GM04504 (cell line): ENCODE measurements around the gene FAM168A.
"Not testable (repeated sequence)": the region's sequence is repeated elsewhere in the genome, so short reads cannot be mapped to it uniquely, and the experiment has no call there.

Experiments used
- DNase-seq: peaks from one replicate; pipeline ENCODE4 v3.0.0-alpha.2; 2012; ENCODE audit warnings: low read depth

Gene FAM168A

DNA sequence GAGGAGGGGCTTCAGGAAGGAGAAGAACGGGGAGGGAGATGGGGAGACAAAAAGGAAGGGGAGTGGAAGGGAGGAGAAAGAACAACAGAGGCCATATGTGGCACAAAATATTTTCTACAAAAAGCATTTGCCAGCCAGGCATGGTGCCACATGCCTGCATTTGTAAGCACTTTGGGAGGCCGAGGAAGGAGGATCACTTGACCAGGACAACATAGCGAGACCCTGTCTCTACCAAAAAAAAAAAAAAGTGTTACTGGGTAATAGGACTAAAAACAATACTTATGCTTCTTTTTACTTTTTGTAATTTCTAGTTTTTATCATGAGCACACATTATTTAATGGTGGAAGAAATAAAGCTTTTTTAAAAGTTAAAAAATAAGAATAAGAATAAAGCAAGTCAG is 5.3 kb downstream of the FAM168A start:
- DNase-seq, result no peak

DNA sequence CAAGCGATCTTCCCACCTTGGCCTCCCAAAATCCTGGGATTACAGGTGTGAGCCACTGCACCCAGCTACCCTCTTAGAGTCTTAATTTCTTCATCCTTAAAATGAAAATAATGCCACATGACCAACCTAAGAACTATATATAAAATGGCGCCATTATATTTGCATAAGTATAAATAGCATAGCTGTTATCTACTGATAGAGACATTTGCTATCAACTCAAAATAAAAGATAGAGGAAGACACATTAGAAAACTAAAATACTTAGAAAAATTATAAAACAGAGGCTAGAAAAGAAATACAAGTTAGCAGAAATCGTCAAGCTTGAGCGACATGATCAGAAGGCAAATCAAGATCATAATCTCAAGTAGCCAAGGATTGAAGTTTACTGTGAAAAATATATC is 6.2 kb downstream of the FAM168A start:
- no peak for DNase-seq

DNA sequence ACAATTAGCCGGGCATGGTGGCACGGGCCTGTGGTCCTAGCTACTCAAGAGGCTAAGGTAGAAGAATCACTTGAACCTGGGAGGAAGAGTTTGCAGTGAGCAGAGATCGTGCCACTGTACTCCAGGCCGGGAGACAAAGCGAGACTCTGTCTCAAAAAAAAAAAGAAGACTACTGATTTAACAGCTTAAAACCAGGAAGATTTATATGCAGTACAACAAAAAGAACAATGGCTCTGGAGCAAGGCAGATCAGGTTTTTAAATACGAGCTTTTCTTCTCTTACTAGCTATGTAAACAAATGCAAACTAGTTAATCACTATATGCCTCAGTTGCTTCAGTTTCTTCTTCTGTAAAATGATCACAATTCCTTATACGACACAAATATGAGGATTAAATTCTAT is 6.9 kb downstream of the FAM168A start:
- no peak for DNase-seq

DNA sequence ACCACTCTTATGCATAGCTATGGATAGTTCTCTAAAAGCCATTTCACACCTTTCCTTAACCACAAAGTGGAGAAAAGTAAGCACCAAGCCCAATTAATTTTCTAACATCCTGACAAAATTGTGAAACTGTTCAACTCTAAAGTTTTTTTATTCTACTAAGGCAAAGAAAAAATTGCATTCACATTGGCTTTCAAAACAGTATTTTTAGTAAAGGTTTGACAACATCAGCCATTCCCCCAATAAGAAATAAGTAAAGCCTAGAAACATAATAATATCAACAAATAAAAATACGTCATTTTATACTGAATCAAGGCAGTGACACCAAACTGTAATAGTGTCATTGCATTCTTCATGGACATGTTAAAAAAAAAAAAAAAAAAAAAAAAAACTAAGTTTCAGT is 11.1 kb downstream of the FAM168A start:
- no peak for DNase-seq

DNA sequence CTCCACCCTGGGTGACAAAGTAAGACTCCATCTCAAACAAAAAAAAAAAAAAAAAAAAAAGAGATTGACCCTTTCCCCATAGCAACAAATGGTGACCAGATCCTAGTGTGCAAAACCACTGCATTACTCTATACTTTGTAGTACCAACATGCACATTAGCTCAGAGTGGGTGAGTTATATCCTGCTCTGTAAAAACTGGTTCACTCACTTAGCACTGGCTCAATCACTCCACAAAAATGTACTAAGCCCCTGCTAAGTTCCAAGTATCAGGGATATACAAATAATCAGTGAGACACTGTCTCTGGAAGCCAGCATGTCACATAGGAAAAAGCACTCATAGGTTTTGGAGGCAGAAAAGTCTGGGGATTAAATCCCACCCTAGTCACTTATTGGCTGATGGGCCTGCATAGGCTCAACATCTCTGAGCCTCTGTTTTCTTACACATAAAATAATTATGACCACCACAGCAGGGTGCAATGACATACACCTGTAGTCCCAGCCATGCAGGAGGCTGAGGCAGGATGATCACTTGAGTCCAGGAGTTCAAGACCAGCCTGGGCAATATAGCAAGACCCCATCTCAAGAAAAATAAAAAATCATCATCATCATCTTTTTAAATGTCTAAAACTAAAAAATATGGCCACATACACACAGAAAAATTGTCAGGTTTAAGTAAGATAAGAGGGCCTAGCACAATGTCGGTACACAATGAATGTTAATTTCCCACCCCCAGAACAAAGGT is 11.9 kb downstream of the FAM168A start:
- DNase-seq, result peak; percentile 13

DNA sequence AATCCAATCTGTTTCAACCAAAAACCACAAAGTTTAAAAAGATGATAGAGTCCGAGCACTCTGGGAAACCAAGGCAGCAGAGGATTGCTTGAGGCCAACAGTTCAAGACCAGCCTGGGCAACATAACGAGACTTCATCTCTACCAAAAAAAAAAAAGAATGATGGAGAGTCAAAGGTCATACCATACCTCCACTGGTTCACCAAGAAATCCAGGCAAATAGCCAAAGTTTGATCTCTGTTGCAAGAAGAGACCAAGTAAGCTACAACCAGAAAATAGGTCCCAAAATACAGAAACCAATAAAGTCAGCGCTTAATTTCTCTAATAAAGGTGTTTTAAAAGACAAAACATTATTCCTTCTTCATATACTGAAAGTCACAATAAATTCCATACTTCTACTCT is 13.1 kb downstream of the FAM168A start:
- no peak for DNase-seq

DNA sequence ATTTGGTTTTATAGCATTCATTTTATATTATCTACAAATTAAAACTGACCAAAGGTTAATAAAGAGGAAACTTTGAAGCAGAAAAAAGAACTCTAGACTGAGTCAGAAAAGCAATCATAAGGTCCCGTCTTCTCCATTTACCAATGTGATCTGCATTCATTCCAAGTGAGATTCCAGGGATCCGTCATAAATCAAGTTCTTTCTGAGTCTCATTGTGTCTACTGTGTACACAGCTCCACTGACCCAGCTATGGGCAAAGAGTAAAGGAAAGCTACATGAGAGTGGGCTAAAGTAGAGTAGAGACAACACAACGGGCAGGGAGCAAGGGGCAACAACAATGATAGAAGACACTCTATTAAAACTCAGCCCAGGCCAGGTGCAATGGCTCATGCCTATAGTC is 15.3 kb downstream of the FAM168A start:
- no peak for DNase-seq

DNA sequence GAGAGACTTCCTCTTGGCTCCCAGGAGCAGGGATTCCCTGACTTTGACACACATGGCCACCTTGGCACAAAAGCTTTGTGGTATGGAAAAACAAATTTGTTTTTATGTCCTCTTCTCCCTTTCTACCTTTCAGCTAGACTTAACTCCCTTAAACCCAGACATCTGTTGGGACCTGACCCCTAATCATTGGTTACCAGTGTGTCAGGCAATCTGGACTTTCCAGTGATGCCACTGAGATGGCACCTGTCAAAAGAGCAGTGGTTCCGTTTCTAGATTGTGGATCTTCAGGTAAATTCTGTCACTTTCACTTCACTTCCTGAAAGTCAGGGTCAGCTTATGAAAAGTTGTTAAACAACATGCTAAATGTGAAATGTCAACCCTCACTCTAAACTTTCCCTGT is 17.2 kb downstream of the FAM168A start:
- DNase-seq, result not testable (repeated sequence)

DNA sequence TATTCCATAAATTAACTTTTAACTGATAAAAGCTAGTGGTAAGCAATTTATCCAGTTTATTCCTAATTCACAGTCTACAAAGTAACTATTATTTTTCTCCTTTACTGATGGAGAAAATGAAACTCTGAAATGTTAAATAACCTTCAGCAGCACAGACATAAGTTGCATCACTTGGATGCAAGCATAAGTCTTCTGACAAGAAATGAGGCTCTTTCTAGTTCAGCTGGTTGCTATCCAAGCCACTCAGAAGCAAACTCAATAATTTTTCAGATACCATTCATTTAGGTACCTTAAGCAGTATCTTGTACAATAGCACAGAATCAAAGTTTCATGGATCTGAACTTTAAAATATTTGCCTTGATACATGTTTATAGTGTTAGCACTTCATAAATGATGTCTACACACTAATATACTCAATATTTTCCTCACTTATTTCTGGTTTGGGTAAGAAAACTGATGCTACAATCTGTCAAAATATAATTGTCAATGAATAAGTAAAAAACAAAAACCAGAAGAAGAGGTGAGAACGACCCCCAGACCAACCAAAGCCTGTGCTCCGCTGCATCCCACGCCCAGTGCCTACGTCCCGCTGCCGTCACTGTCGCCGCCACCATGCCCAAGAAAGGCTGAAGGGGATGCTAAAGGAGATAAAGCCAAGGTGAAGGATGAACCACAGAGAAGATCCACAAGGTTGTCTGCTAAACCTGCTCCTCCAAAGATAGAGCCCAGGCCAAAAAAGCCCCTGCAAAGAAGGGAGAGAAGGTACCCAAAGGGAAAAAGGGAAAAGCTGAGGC is 18.1 kb downstream of the FAM168A start:
- no peak for DNase-seq

DNA sequence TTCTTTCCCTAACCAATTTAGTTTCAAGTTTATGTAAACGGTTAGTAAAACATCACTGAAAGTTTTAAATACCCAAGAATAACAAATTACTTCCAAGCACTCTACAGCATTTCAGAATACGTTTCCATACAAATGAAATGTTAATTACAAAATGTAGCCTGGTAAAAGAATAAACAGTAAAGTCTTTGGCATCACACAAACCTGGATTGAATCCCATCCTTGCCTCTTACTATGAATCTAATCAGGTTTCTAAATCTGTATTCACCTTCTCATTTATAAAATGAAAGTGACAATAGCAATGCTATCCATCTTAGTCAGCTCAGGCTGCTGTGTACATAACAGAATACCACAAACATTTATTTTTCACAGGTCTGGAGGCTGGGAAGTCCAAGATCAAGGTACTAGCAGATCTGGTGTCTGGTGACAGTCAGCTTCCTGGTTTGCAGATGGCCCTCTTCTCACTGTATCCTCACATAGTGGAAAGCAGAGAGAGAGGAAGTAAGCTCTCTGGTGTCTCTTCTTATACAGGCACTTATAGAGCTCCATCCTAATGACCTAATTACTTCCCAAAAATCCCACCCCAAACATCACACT is 19.2 kb downstream of the FAM168A start:
- DNase-seq, result no peak

DNA sequence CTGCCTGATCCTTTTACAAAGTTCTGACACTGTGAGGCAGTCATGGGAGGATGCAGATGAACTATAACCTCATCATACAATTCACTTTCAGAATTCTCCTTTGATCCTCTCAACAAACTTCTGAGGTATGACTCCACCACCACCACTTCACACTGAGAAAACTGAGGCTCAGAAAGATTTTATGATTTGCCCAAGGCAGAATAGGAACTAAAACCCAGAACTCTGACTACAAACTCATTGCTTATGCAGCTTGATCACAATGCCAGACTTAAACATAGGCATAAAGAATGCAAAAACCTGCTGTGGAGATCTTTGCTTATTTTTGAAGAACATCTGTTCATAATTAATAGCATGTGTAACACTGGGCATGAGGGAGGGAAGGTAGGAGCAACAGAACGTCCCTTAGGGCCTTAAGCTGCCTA is 20.4 kb downstream of the FAM168A start:
- DNase-seq, result peak; percentile 28

DNA sequence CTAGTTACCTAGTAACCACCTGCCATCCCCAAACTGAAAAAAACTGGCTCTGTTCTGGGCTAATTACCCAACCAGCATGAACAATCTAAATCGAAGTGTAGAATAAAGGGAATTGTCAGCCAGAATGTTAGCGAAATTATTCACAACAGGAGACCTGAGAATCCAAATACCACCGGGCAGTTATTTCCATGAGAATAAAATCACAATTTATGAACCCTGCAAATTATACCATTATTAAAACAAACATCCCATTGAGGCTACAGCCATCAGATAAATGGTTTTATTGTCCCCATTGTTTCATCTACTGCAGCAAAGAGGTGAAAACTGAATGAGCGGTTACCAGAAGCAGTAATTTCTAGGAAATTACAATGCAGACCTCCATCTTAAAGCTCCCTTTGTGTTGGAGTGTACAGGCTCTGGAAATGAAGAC is 21.7 kb downstream of the FAM168A start:
- DNase-seq, result no peak

DNA sequence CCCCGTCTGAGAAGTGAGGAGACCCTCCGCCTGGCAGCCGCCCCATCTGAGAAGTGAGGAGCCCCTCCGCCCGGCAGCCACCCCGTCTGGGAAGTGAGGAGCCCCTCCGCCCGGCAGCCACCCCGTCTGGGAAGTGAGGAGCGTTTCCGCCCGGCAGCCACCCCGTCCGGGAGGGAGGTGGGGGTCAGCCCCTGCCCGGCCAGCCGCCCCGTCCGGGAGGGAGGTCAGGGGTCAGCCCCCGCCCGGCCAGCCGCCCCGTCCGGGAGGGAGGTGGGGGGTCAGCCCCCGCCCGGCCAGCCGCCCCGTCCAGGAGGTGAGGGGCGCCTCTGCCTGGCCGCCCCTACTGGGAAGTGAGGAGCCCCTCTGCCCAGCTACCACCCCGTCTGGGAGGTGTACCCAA is 25.9 kb downstream of the FAM168A start:
- DNase-seq, result not testable (repeated sequence)

DNA sequence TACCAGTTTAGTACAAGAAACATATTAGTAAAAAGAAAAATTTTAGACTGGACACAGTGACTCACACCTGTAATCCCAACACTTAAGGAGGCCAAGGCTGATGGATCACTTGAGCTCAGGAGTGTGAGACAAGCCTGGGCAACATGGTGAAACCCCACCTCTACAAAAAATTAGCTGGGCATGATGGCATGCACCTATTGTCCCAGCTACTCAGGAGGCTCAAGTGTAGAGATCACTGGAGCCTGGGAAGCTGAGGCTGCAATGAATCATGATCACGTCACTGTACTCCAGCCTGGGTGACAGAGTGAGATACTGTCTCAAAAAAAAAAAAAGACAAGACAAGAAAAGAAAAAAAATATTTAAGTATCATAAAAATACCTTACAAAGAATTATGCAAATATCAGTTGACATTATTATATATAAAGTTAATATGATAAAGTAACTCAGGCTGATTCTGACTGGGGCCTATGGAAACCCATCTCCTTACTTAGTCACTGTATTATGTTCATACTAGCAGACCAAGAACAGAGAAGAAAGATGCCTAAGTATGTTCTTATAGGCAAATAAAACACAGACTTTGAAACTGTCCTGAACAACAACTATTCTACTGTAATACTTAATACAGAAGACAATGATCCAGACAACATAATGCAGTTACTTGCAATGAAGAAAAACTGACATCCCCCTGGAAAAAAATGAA is 27.3 kb downstream of the FAM168A start:
- DNase-seq, result peak; percentile 17

DNA sequence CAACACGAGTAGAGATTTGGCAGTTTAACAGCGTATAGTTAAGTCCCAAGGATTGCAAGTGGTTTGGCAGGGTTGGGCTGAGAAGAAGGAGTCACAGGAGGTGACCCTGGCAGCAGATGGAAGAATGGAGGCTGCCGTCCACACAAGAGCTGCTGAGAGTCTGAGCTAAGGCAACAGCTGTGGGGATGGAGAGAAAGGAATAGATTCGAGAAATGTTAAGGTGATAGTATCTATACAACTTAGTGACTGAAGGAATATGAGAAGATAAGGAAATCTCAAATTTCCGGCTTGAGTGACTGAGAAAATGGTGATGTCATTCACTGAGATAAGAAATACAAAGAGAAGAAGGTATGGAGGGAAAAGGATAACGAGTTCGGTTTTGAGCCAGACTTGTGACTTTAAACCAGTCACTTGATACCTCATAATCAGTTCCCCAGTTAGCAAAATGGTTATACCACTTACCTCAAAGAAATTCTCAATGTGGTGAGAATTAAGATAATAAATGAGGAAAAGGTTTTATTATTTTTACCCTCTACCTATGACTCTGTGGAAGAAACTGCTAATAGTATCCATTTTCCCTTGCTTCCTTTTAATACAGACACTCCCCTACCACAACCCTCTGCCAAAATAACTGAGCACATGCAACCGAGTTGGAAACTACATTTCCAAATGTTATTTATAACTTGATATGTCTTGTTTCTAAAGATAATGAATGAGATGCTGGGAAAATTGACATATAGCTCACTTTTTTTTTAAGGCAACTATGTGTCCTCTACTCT is 30.7 kb downstream of the FAM168A start:
- DNase-seq, result no peak

DNA sequence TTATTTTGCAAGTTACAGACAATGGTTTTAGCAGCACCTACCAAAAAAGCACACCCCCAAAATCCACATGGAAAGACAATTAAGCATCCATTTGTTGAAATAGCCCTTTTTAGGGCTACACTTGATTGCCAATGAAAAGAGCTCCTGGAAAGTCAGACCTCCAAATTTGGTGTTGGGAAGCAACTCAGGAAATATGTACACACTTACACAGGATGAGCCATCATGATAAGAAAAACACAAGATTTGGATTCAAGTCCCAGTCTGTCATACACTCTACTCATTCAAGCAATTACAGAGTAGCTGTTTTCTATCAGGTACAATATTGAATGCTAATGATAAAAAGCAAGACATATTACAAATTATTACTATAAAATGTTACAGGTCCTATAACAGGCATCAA is 31.5 kb downstream of the FAM168A start:
- DNase-seq, result no peak

DNA sequence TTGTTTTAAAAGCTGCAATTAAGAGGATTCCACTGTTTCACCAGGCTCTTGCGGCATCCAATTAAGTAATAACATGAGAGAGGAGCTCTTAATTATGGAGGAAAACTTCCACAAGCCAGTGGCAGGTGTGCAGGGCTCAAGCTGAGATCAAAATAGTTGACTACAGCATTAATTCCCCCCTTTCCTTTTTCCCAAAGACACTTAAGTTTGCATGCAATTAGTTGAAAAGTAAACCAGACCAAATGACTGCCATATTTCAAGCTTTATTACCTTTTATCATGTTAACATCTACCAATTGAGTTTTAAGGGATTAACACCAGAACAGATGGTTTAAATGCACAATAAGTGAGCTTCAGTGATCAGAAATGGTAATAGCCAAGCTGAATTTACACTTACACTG is 32.1 kb downstream of the FAM168A start:
- no peak for DNase-seq

DNA sequence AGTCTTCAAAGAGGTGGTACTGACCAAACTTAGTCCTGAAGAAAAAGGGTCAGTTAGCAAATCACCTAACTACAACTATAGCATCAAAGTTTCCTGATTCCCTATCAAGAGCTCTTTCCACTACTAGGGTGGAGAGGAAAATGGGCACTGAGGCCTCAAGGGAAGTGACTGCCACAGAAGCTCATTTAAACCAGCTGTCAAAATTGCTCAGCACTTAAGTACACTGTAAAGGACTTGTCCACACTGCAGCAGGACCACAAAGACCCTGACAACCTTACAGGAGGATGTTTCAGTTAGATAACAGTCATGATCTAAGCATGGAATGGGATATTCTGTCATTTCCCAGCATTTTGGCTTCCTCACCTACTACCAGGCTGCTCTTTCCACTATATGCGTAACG is 33.0 kb downstream of the FAM168A start:
- DNase-seq, result no peak

DNA sequence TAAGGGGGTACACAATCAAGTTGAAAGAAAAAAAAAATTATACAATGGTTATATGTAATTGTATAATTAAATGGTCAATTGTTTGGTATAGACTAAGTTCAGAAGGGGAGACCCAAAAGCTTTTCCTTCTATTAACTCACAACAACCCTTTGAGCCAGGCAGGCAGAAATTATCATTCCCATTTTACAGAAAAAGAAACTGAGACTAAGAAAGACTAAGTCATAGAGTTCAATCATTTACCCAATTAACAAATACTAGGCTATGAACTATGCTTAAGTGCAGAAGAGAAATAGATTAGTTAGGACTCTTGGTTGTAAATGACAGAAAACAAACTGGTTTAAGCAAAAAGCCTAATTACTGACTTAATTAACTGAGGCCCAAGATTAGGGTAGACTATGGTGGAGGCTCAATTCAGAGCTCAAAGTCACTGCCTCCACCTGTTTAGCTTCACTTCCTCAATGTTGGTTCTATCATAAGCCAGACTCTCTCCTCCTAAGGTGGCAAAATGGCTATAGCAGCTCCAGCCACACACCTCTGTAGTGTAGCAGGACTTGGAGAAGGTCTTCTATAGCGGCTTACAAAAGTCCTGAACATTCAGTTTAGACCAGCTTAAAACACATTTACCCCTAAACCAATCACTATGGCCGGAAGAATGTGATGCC is 34.2 kb downstream of the FAM168A start:
- no peak for DNase-seq

DNA sequence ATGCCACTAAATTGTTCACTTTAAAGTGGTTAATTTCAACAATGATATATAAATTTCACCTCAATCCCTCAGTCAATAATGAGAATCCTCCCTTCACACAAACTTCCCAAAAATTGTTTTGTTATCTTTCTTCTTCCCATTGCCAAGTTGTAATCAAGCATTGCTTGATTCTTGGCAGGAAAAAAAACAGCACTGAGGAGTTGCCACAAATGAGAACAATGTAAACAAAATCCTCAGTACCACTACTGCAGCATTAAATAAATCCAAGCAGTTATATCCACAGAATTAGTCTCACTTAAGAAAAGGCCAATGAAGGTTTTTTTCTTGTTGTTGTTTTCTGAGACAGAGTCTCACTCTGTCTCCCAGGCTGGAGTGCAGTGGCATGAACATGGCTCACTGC is 38.2 kb downstream of the FAM168A start:
- no peak for DNase-seq

DNA sequence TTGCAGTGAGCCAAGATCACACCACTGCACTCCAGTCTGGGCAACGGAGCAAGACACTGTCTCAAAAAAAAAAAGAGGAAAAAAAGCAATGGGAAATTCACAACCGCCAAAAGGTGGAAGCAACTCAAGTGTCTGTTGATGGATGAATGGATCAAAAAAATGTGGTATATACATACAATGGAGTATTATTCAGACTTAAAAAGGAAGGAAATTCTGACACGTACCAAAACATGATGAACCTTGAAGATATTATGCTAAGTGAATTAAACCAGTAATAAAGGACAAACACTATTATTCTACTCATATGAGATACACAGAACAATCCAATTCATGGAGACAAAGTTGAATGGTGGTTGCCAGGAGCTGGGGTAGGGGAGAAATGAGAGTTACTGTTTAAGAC is 40.9 kb downstream of the FAM168A start:
- DNase-seq, result no peak
